NCI-H1436 (cell line): ENCODE results near the gene MAST4.

Experiments
- DNase-seq: peaks from one replicate; lab custom pipeline; 2025; lab: John Stamatoyannopoulos, UW

The MAST4 gene

GRCh38 chr5:66843065-66843464 is 246.9 kb downstream of the MAST4 start:
- no peak for DNase-seq

GRCh38 chr5:66848749-66849641 is 252.8 kb downstream of the MAST4 start:
- DNase-seq: no peak

GRCh38 chr5:66849803-66850202 is 253.6 kb downstream of the MAST4 start:
- DNase-seq: no peak

- DNase-seq: no peak
Observed at GRCh38 chr5:66850354-66851075, 254.3 kb downstream of the MAST4 start.

- no peak for DNase-seq
Observed at GRCh38 chr5:66851306-66851705, 255.1 kb downstream of the MAST4 start.

- DNase-seq: no peak
Observed at GRCh38 chr5:66854416-66854815, 258.2 kb downstream of the MAST4 start.

GRCh38 chr5:66856041-66856805 is 260.0 kb downstream of the MAST4 start:
- DNase-seq: no peak

GRCh38 chr5:66859526-66859925 is 263.3 kb downstream of the MAST4 start:
- DNase-seq: no peak

GRCh38 chr5:66860199-66860975 is 264.2 kb downstream of the MAST4 start:
- DNase-seq: no peak

GRCh38 chr5:66861402-66861801 is 265.2 kb downstream of the MAST4 start:
- DNase-seq: no peak

- no peak for DNase-seq
Observed at GRCh38 chr5:66862020-66862419, 265.8 kb downstream of the MAST4 start.

GRCh38 chr5:66863243-66864170 is 267.3 kb downstream of the MAST4 start:
- DNase-seq: no peak

- no peak for DNase-seq
Observed at GRCh38 chr5:66864240-66864884, 268.2 kb downstream of the MAST4 start.

- no peak for DNase-seq
Observed at GRCh38 chr5:66867618-66868322, 271.6 kb downstream of the MAST4 start.

GRCh38 chr5:66869347-66869746 is 273.2 kb downstream of the MAST4 start:
- no peak for DNase-seq

- no peak for DNase-seq
Observed at GRCh38 chr5:66870708-66871107, 274.5 kb downstream of the MAST4 start.

GRCh38 chr5:66871651-66872050 is 275.5 kb downstream of the MAST4 start:
- DNase-seq: no peak

- no peak for DNase-seq
Observed at GRCh38 chr5:66872736-66873331, 276.6 kb downstream of the MAST4 start.

GRCh38 chr5:66874004-66874403 is 277.8 kb downstream of the MAST4 start:
- no peak for DNase-seq
